BLaER1 (cell line): ENCODE data around the gene ADCY9.

Experiments
- H3K27ac ChIP-seq: shearing (Covaris generic); formaldehyde crosslinking; 2 replicates; pipeline ENCODE4 v1.8.1; 2022
- H3K27me3 ChIP-seq: shearing (Covaris generic); formaldehyde crosslinking; 2 replicates; pipeline ENCODE4 v1.8.1; 2022
- H3K36me3 ChIP-seq: shearing (Covaris generic); formaldehyde crosslinking; 2 replicates; pipeline ENCODE4 v1.8.1; 2022
- H3K4me1 ChIP-seq: shearing (Covaris generic); formaldehyde crosslinking; 2 replicates; pipeline ENCODE4 v1.8.1; 2022
- H3K4me2 ChIP-seq: shearing (Covaris generic); formaldehyde crosslinking; 2 replicates; pipeline ENCODE4 v1.8.1; 2022
- H3K4me3 ChIP-seq: shearing (Covaris generic); formaldehyde crosslinking; 2 replicates; pipeline ENCODE4 v1.8.1; 2022
- H3K9ac ChIP-seq: shearing (Covaris generic); formaldehyde crosslinking; 2 replicates; pipeline ENCODE4 v1.8.1; 2022
- H3K9me3 ChIP-seq: shearing (Covaris generic); formaldehyde crosslinking; 2 replicates; pipeline ENCODE4 v1.8.1; 2022
- H4K20me1 ChIP-seq: shearing (Covaris generic); formaldehyde crosslinking; 2 replicates; pipeline ENCODE4 v1.8.1; 2022
- Cebpa-rat ChIP-seq: shearing (Covaris generic); IDR thresholded peaks from 2 replicates; pipeline ENCODE4 v1.8.1; 2022

The ADCY9 gene

DNA sequence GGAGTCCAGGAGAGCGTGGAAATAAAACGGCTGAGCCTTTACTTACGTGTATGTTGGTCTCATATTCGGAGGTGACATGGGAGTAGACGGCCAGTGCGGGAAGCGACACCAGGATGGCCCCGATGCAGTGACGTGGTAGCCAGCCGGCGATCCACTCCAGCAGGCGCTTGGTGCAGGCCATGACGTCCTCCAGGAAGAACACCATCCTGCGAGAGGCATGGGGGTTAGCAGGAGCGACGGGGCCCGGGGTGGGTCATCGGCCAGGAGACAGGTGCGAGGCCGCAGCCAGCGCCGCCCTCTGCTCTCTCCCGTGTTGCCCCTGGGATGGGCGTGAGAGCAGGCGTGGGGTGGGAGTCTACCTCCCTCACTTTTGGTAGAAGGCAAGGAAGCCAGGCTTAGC, 137.2 kb downstream of the ADCY9 start:
- no peak overlapping the region for H3K4me3 ChIP-seq
- H3K27me3 ChIP-seq: no peaks in the 10 kb centered on the region
- H3K9me3 ChIP-seq: no peaks in the 10 kb centered on the region
- no peaks in the 10 kb centered on the region for H4K20me1 ChIP-seq
- H3K9ac ChIP-seq: no peak overlapping the region
- H3K4me2 ChIP-seq: no peak overlapping the region
- peaks cover 87% of the 10 kb centered on the region for H3K36me3 ChIP-seq
- H3K27ac ChIP-seq: no peak overlapping the region
- peaks cover 37% of the 10 kb centered on the region for H3K4me1 ChIP-seq
- TF ChIP-seq Cebpa-rat: no peak

DNA sequence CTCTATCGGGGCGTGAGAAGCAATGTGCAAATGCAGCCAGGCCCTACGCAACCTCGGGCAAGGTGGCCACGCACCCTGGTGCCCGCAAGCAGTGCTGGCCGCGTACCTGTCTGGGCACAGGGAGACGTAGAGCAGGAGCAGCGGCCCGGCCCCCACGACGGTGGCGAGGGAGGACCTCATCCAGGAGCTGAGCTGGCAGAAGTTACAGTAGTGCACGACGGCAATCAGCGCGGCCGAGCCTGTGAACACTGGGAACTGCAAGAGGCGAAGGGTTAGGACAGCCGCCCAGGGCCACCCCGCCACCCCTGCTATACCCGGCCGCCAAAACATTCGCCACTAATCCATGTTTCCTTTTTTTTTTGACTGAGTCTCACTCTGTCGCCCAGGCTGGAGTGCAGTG, 138.9 kb downstream of the ADCY9 start:
- H3K4me2 ChIP-seq: no peak overlapping the region
- H3K27ac ChIP-seq: no peak overlapping the region
- H3K9me3 ChIP-seq: no peaks in the 10 kb centered on the region
- no peaks in the 10 kb centered on the region for H4K20me1 ChIP-seq
- H3K4me1 ChIP-seq: peaks cover 20% of the 10 kb centered on the region
- H3K36me3 ChIP-seq: peaks cover 94% of the 10 kb centered on the region
- no peak for TF ChIP-seq Cebpa-rat
- H3K9ac ChIP-seq: no peak overlapping the region
- H3K27me3 ChIP-seq: no peaks in the 10 kb centered on the region
- H3K4me3 ChIP-seq: no peak overlapping the region

DNA sequence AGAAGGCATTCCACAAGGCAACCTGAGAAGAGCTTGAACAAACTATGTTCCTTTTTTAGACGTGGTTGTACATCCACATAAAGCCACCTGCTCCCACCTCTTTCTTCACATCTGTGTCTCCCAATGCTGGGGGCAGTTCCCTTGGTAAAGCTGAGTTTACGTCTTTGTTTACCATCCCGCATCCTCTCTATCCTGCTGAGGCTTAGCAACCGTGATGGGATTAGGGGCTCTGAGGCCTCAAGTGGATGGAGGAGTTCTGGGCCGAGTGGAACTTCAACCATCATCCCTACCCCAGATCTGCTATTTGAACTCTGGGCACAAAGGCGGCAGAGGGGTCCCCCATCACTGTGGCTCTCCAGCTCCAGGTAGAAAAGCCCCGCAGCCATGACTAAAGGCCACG, 141.5 kb downstream of the ADCY9 start:
- Histone ChIP-seq H3K9me3 (no peaks in the 10 kb centered on the region), H4K20me1 (no peaks in the 10 kb centered on the region), H3K9ac (no peak overlapping the region), H3K4me3 (no peak overlapping the region), H3K27ac (no peak overlapping the region), H3K4me1 (no peaks in the 10 kb centered on the region), H3K36me3 (peaks cover 96% of the 10 kb centered on the region), H3K4me2 (no peak overlapping the region), H3K27me3 (no peaks in the 10 kb centered on the region)
- TF ChIP-seq Cebpa-rat: no peak

GRCh38 chr16:3971706-3972105, 144.5 kb downstream of the ADCY9 start:
- no peak for TF ChIP-seq Cebpa-rat
- Histone ChIP-seq H3K27ac (no peak overlapping the region), H3K36me3 (peaks cover 94% of the 10 kb centered on the region), H3K27me3 (no peaks in the 10 kb centered on the region), H3K9ac (no peak overlapping the region), H4K20me1 (no peaks in the 10 kb centered on the region), H3K4me1 (peaks cover 6% of the 10 kb centered on the region; the same call in 1 of the 2 replicates), H3K4me2 (no peak overlapping the region), H3K4me3 (no peak overlapping the region), H3K9me3 (no peaks in the 10 kb centered on the region)

DNA sequence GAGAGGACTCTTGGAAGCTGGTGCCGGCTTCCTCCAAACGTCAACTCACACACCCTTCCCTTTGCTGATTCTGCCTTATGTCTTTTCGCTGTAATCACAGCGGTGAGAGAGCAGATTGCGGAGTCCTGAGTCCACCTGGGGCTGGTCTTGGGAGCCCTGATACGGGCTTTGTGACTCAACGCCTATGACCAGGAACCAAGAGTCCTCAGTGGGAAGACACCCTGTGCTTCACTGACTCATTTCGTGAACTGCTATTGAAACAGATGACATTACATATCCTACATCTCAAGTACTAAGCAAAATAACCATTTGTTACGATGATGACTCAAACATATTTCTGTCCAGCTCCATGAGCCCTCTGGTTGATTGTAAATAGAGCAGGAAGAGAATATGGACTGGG, 145.0 kb downstream of the ADCY9 start:
- Histone ChIP-seq H3K9ac (no peak overlapping the region), H3K4me2 (no peak overlapping the region), H3K4me3 (no peak overlapping the region), H3K27me3 (no peaks in the 10 kb centered on the region), H3K27ac (no peak overlapping the region), H3K4me1 (peaks cover 6% of the 10 kb centered on the region; the same call in 1 of the 2 replicates), H4K20me1 (no peaks in the 10 kb centered on the region), H3K9me3 (no peaks in the 10 kb centered on the region), H3K36me3 (peaks cover 94% of the 10 kb centered on the region)
- TF ChIP-seq Cebpa-rat: no peak

GRCh38 chr16:3968551-3968950, 147.7 kb downstream of the ADCY9 start:
- no peaks in the 10 kb centered on the region for H3K27me3 ChIP-seq
- H3K9ac ChIP-seq: no peak overlapping the region
- peaks cover 19% of the 10 kb centered on the region for H4K20me1 ChIP-seq
- H3K4me2 ChIP-seq: no peak overlapping the region
- H3K36me3 ChIP-seq: peaks cover 90% of the 10 kb centered on the region
- H3K27ac ChIP-seq: no peak overlapping the region
- no peak overlapping the region for H3K4me3 ChIP-seq
- TF ChIP-seq Cebpa-rat: no peak
- H3K4me1 ChIP-seq: peaks cover 13% of the 10 kb centered on the region
- H3K9me3 ChIP-seq: 0 out of 2 replicates have a peak, but pooled peaks cover 4% of the 10 kb centered on the region

GRCh38 chr16:3966681-3967080, 149.6 kb downstream of the ADCY9 start:
- Histone ChIP-seq H3K27me3 (no peaks in the 10 kb centered on the region), H3K4me3 (no peak overlapping the region), H3K9me3 (0 out of 2 replicates have a peak, but pooled peaks cover 4% of the 10 kb centered on the region), H3K9ac (no peak overlapping the region), H4K20me1 (peaks cover 24% of the 10 kb centered on the region), H3K4me2 (no peak overlapping the region), H3K36me3 (peaks cover 76% of the 10 kb centered on the region), H3K4me1 (peaks cover 32% of the 10 kb centered on the region), H3K27ac (no peak overlapping the region)
- no peak for TF ChIP-seq Cebpa-rat

DNA sequence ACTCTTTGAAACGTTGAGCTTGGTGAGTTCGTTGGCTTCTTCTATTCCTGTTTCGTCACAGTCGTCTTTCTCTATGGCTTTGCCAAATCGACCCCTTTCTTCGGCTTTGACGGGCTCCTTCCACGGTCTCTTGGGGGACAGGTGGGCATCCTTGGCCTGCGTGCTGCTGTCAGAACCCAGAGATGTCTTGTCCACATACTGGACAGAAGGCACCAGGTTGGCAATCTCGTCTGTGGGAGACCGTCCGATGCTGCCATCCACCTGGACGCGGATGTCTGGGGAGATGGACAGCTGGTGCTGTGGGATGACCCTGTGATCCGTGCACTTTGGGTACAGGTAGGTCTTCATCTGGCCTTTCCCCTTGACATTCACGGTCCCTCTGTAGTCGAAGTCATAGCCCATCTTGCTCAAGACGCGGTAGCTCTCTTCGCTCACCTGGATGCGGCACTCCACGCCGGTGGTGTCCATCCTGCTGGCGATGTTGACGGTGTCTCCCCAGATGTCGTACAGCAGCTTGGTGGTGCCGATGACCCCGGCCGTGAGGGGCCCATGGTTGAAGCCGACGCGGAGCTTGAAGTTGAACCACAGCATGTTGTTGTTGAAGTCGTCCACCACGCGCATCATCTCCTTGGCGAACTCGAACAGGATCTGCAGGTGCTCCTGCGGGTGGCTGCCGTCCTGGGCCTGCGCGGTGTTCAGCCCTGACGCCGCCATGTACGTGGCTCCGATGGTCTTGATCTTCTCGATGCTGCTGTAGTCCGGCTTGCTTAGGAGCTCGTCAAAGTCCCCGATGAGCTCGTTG, 150.3 kb downstream of the ADCY9 start:
- Histone ChIP-seq H3K9ac (no peak overlapping the region), H3K9me3 (0 out of 2 replicates have a peak, but pooled peaks cover 4% of the 10 kb centered on the region), H3K36me3 (peaks cover 69% of the 10 kb centered on the region), H3K4me2 (no peak overlapping the region), H4K20me1 (peaks cover 24% of the 10 kb centered on the region), H3K4me3 (no peak overlapping the region), H3K4me1 (peaks cover 39% of the 10 kb centered on the region), H3K27ac (no peak overlapping the region), H3K27me3 (no peaks in the 10 kb centered on the region)
- no peak for TF ChIP-seq Cebpa-rat

DNA sequence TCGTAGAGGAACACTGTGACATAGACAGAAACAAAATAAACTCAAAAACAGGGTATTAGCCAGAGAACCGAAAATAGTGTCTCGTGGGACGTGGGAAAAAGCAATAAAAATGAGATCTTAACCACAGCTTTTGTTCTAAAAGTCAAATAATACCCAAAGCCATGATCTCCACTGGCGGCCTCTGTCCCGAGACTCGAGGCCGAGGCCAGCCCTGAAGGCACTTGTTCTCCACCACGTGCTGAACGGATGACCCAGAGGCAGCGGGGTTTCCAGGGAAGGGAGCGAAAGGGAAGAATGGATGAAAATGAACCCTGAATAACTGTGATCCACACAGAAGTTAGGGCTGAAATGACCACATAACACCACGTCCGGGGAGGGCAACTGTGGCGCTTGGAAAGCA, 150.9 kb downstream of the ADCY9 start:
- Histone ChIP-seq H3K4me3 (no peak overlapping the region), H3K4me1 (peaks cover 46% of the 10 kb centered on the region), H4K20me1 (peaks cover 24% of the 10 kb centered on the region), H3K4me2 (no peak overlapping the region), H3K9me3 (0 out of 2 replicates have a peak, but pooled peaks cover 4% of the 10 kb centered on the region), H3K9ac (no peak overlapping the region), H3K27me3 (no peaks in the 10 kb centered on the region), H3K36me3 (peaks cover 63% of the 10 kb centered on the region), H3K27ac (no peak overlapping the region)
- TF ChIP-seq Cebpa-rat: no peak

- no peak overlapping the region for H3K9ac ChIP-seq
- H4K20me1 ChIP-seq: peaks cover 24% of the 10 kb centered on the region
- no peak overlapping the region for H3K4me2 ChIP-seq
- H3K27me3 ChIP-seq: no peaks in the 10 kb centered on the region
- peaks cover 58% of the 10 kb centered on the region for H3K36me3 ChIP-seq
- no peak overlapping the region for H3K27ac ChIP-seq
- H3K9me3 ChIP-seq: 0 out of 2 replicates have a peak, but pooled peaks cover 4% of the 10 kb centered on the region
- H3K4me3 ChIP-seq: no peak overlapping the region
- no peak for TF ChIP-seq Cebpa-rat
- peaks cover 49% of the 10 kb centered on the region for H3K4me1 ChIP-seq
Observed at GRCh38 chr16:3964686-3965290, 151.5 kb downstream of the ADCY9 start.
